Epithelial cell of proximal tubule (primary cell): ENCODE measurements around the gene ATP6V1A. TPM values are rescaled to one million over a fixed set of nuclear protein-coding genes. Genes with fewer than 3 reads are reported as not detected.

Source experiments
- DNase-seq: peaks from one replicate; pipeline ENCODE4 v3.0.0-alpha.2; 2011; ENCODE audit warnings: low read depth
- H3K4me3 ChIP-seq: 2 replicates; pipeline ENCODE4 v1.5.1; 2011; ENCODE audit warnings: low read depth, mild to moderate bottlenecking, low read length
- CTCF ChIP-seq: conservative IDR thresholded peaks from 2 replicates; pipeline ENCODE4 v1.5.1; 2012; ENCODE audit warnings: low read depth, mild to moderate bottlenecking, low read length
- total RNA-seq: library from RNA; depleted of rRNA; stranded (reverse); fragments of >200 nt; gene quantifications from 2 replicates; pipeline ENCODE4 v1.2.3, GENCODE V29; 2015

ATP6V1A gene
- 40.4 and 42.2 TPM in 2 replicates for total RNA-seq

- no peak for TF ChIP-seq CTCF
- peak; percentile 85 for DNase-seq
- peak within 1 kb of the TSS; percentile 98 for H3K4me3 ChIP-seq
Observed at GRCh38 chr3:113746548-113747282, at the start of gene ATP6V1A. Gene ATP6V1A, plus strand, starts transcription at chr3:113747035. Its CDS starts 31,719 bp downstream, at chr3:113778754.

- DNase-seq = no peak
- no peak for TF ChIP-seq CTCF
- H3K4me3 ChIP-seq = peak overlapping the region; percentile 87
Observed at GRCh38 chr3:113697500-113698090, 49.2 kb upstream of the ATP6V1A start.

GRCh38 chr3:113698213-113698742 is 48.6 kb upstream of the ATP6V1A start:
- DNase-seq = no peak
- TF ChIP-seq CTCF = no peak
- H3K4me3 ChIP-seq = peak overlapping the region; percentile 52

- peak overlapping the region; percentile 52 for H3K4me3 ChIP-seq
- no peak for DNase-seq
- no peak for TF ChIP-seq CTCF
Observed at GRCh38 chr3:113698956-113699355, 47.9 kb upstream of the ATP6V1A start.

- no peak overlapping the region for H3K4me3 ChIP-seq
- TF ChIP-seq CTCF = no peak
- no peak for DNase-seq
Observed at GRCh38 chr3:113707835-113708234, 39.0 kb upstream of the ATP6V1A start.

GRCh38 chr3:113712129-113712528 is 34.7 kb upstream of the ATP6V1A start:
- no peak for DNase-seq
- no peak overlapping the region for H3K4me3 ChIP-seq
- no peak for TF ChIP-seq CTCF
